Lower lobe of right lung (tissue), 2 donors: ENCODE data around the gene KRT17. TPM values are rescaled to one million over a fixed set of nuclear protein-coding genes. Genes with fewer than 3 reads are reported as not detected.
"Not testable (repeated sequence)": the region's sequence is repeated elsewhere in the genome, so short reads cannot be mapped to it uniquely, and the experiment has no call there.

Experiments
- ATAC-seq, 2 donors: fragments of 200-7000 bp; cut with Tn5 transposase; one replicate each; pipeline ENCODE4 v1.9.1; 2020 to 2022; ENCODE audit warnings: mild to moderate bottlenecking in 2 of 2, moderate library complexity in 2 of 2
- DNase-seq: peaks from one replicate; pipeline ENCODE4 v3.0.0-alpha.2; 2020
- H3K27ac ChIP-seq: fragments of 200-600 bp; one replicate; pipeline ENCODE4 v1.8.0; 2022
- H3K27me3 ChIP-seq: fragments of 200-600 bp; one replicate; pipeline ENCODE4 v1.8.0; 2022; ENCODE audit warnings: low read depth
- H3K36me3 ChIP-seq: fragments of 200-600 bp; one replicate; pipeline ENCODE4 v1.8.0; 2022; ENCODE audit warnings: mild to moderate bottlenecking
- H3K4me1 ChIP-seq: fragments of 200-600 bp; one replicate; pipeline ENCODE4 v1.8.0; 2022
- H3K4me3 ChIP-seq: fragments of 200-600 bp; one replicate; pipeline ENCODE4 v1.8.0; 2022; ENCODE audit warnings: mild to moderate bottlenecking
- H3K9me3 ChIP-seq: fragments of 200-600 bp; one replicate; pipeline ENCODE4 v1.8.0; 2022
- intact Hi-C: fragments of 100-400 bp; cut with DNase I; formaldehyde crosslinking; loops from one replicate; pipeline ENCODE4 v1.11.0; 2022
- total RNA-seq: library from RNA; stranded (reverse); fragmentation: NEBNext Ultra II Directional; extraction: Animal tissue kit (Norgen Biotek cat#: 25700); gene quantifications from one replicate; pipeline ENCODE4 v1.2.1, GENCODE V29; 2021
- TF ChIP-seq, protein P1 (sequence below): fragments of 200-600 bp; IDR thresholded peaks from one replicate; pipeline ENCODE4 v1.8.0; 2022; ENCODE audit warnings: antibody characterized with exemption, mild to moderate bottlenecking
- donor health status: DM: no; HTN: yes; CAD: no; lungs with severe emphysema.

Gene KRT17
- total RNA-seq, 1 donor from 2014 or later = 2.6 TPM

DNA sequence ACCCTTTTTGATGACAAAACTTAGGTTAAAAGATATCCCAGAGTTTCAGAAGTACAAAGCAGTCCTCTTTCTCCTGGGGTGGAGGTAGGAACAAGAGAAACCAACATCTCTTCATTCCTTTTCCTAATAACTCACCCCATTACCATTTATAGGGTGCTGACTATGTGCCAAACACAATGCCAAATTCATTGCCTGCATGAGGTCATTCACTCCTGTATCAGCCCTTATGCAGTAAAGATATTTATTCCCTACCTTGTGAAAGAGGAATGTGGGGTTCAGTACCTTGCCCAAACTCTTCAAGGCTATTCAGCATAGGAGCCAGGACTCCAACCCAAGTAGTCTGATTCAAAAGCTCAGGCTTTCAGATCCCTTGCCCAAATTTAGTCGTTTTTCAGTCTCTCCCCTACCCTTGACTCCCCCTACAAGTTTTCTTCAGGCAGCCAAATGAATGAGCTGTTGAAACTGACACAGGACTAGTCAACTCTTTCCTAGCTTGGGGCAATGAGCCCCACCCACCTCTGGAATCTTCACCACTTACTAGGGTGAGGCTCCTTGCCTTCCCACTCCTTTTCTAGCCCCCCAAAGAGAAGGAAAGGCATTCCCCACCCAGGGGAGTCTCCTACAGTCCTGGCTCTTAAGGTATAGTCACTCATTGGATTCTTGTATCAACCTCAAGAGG lies 43.5 kb downstream of the KRT17 start:
- DNase-seq (no peak), ATAC-seq (no peak)
- Histone ChIP-seq H3K27me3 (peaks cover 9% of the 10 kb centered on the region), H3K4me3 (no peak overlapping the region), H3K9me3 (no peaks in the 10 kb centered on the region), H3K4me1 (no peaks in the 10 kb centered on the region), H3K27ac (no peak overlapping the region), H3K36me3 (no peaks in the 10 kb centered on the region)
- TF ChIP-seq, protein P1, sequence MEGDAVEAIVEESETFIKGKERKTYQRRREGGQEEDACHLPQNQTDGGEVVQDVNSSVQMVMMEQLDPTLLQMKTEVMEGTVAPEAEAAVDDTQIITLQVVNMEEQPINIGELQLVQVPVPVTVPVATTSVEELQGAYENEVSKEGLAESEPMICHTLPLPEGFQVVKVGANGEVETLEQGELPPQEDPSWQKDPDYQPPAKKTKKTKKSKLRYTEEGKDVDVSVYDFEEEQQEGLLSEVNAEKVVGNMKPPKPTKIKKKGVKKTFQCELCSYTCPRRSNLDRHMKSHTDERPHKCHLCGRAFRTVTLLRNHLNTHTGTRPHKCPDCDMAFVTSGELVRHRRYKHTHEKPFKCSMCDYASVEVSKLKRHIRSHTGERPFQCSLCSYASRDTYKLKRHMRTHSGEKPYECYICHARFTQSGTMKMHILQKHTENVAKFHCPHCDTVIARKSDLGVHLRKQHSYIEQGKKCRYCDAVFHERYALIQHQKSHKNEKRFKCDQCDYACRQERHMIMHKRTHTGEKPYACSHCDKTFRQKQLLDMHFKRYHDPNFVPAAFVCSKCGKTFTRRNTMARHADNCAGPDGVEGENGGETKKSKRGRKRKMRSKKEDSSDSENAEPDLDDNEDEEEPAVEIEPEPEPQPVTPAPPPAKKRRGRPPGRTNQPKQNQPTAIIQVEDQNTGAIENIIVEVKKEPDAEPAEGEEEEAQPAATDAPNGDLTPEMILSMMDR = no peak
- intact Hi-C loops = no loop called here

DNA sequence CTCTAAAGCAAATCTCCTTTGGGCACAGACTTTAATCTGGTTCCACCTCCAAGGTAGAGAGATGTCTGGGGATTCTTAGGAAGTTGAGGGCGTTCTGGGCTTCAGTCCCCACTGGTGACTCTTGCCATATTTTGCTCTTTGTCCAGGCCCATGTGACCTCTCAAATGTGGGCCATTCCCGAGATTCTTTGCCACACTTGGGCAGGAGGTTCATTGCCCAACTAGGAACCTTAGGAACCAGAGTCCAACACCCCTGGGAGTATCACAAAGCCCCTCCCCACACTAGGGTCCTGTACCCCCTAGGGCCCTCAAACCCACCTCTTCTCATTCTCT lies 44.2 kb downstream of the KRT17 start:
- ATAC-seq (no peak), DNase-seq (no peak)
- Histone ChIP-seq H3K27ac (no peak overlapping the region), H3K9me3 (no peaks in the 10 kb centered on the region), H3K4me1 (no peaks in the 10 kb centered on the region), H3K4me3 (no peak overlapping the region), H3K36me3 (no peaks in the 10 kb centered on the region), H3K27me3 (peaks cover 11% of the 10 kb centered on the region)
- intact Hi-C loops = no loop called here
- TF ChIP-seq, protein P1 = no peak

DNA sequence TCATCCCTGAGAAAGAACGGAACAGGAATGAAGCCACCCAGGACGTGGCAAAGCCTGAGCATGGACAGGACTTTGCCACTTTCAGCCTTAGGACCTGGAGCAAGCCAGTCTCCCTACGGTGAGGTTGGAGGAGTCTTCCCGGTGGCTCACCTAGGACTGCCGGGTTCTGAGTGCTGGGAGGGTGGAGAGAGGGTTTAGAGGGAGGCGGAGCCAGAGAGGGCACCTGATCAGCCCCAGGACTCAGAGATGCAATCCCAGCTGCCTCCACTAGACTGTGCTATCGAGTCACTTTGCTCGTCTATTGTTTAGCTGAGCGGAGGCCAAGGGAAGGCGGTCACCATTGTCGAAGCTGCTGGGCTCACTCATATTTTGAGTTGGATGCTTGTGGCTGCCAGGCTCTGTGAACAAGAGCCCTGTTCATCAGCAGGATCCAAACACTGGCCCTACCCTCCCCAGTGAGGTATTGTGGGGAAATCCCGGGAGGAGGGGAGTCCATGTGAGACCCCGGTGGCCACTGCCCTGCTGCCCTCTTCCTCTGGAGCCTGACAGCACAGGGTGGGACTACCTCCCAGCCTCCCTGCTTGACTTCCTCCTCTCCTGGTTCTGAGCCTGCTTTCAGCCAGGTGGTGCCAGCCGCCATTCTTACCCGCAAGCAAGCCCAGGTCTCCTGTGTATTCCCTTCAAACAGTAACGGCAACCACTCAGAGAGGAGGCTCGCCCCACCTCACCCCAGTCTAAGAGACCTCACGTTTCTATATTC lies 44.7 kb downstream of the KRT17 start:
- peak; percentile 80 for DNase-seq
- peak; percentile 92 for ATAC-seq
- H3K36me3 ChIP-seq = no peaks in the 10 kb centered on the region
- intact Hi-C loops = no loop called here
- peaks cover 14% of the 10 kb centered on the region for H3K27me3 ChIP-seq
- no peaks in the 10 kb centered on the region for H3K4me1 ChIP-seq
- H3K4me3 ChIP-seq = no peak overlapping the region
- TF ChIP-seq, protein P1 = peak; percentile 66
- no peaks in the 10 kb centered on the region for H3K9me3 ChIP-seq
- no peak overlapping the region for H3K27ac ChIP-seq

DNA sequence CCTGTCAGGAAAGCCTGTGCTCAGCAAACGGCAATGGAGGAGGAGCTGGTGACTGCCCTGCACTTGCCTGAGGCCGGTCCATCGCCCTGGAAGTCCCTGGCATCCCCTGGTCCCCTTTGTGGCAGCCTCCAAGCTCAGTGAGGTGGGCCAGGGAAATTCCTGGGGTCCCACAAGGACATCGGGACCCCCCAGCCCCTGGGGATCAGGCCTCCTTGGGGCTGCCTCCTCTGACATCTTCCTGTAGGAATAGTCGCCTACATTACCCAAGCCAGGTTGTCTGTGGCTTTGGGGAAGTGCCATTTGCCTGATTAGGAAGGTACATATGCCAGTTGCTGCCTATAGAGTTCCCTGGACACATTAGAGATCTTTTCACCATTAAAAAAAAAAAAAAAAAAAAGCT lies 45.4 kb downstream of the KRT17 start:
- TF ChIP-seq, protein P1 = no peak
- Histone ChIP-seq H3K27me3 (peaks cover 14% of the 10 kb centered on the region), H3K4me3 (no peak overlapping the region), H3K4me1 (no peaks in the 10 kb centered on the region), H3K9me3 (no peaks in the 10 kb centered on the region), H3K27ac (no peak overlapping the region), H3K36me3 (no peaks in the 10 kb centered on the region)
- DNase-seq = no peak
- ATAC-seq = no peak
- intact Hi-C loops = no loop called here

DNA sequence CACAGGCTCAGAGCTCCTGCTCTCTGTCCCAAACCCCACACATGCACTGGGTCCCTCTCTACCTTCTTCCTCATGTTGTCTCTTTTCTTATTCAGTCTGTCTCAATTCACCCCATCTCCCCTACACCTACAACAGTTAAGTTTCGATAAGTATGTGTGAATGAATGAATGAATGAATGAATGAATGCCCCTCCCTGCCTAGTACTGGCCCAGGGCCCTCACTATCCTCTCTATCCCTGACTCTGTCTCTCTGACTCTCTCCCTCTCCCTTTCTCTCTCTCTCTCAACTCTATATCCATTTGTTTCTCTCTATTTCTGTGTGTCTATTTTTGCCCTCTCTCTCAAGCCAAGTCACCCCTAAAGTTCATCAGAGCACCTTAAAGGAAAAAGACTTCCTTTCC lies 45.8 kb downstream of the KRT17 start:
- ATAC-seq (no peak), DNase-seq (no peak)
- Histone ChIP-seq H3K27me3 (peaks cover 14% of the 10 kb centered on the region), H3K36me3 (no peaks in the 10 kb centered on the region), H3K4me1 (no peaks in the 10 kb centered on the region), H3K27ac (no peak overlapping the region), H3K4me3 (no peak overlapping the region), H3K9me3 (no peaks in the 10 kb centered on the region)
- TF ChIP-seq, protein P1 = no peak
- intact Hi-C loops = no loop called here

DNA sequence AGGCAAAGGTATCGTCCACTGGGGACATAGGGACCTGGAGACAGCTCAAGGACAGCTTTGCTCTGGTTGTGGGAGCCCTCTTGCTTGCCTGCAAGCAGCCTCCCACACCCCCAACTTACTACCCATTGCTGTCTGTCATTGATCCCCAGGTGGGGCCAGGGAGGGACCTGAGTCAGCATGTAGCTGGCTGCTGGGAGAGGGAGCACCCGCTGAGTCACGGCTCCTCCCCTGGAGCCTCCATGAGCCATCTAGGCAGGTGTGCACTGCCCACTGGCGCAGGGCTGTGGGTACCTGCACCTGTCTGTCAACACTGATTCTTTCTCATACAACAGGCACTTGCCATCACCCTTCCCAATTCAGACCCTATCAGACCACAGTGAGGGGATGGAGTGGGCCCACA lies 47.6 kb downstream of the KRT17 start:
- DNase-seq, H3K4me1 ChIP-seq, intact Hi-C loops, H3K36me3 ChIP-seq, H3K4me3 ChIP-seq, ATAC-seq, H3K9me3 ChIP-seq, H3K27ac ChIP-seq: not testable (repeated sequence)
- peaks cover 27% of the 10 kb centered on the region for H3K27me3 ChIP-seq
